ENCODE measurements around the gene QSOX2. TPM values are rescaled to one million over a fixed set of nuclear protein-coding genes. Genes with fewer than 3 reads are reported as not detected.

QSOX2 gene
- polyA plus RNA-seq, 1 experiment, result 14.7 TPM

- Histone ChIP-seq H3K9me3 (ENCODE audit: control insufficient read depth, insufficient read depth, low read length) (peaks cover 16% of the 10 kb centered on the region), H3K4me3 (ENCODE audit: low read depth, low read length) (no peak overlapping the region), H3K27me3 (ENCODE audit: control insufficient read depth, insufficient read depth, low read length) (peaks cover 41% of the 10 kb centered on the region), H3K27ac (ENCODE audit: low read depth, low read length) (no peak overlapping the region)
- no peak for DNase-seq (ENCODE audit: low read depth, low spot score)
- CTCF ChIA-PET, result interaction anchor here (0.8 to 2.6 kb wide), 4 partner anchors 57 to 114 kb away, joined by 3 to 10 read pairs (median 8); no protein-coding TSS in a partner anchor
- POLR2A ChIA-PET, result no interaction called here
- no peak for TF ChIP-seq CTCF (IDR thresholded peaks at IDR 0.05; ENCODE audit: low read depth, low read length)
Observed at GRCh38 chr9:136282272-136282861, 36.8 kb upstream of the QSOX2 start.

GRCh38 chr9:136281421-136282271 lies 36.0 kb upstream of the QSOX2 start:
- TF ChIP-seq CTCF (IDR thresholded peaks at IDR 0.05; ENCODE audit: low read depth, low read length), result no peak
- ChIA-PET POLR2A (no interaction called here), CTCF (no interaction called here)
- DNase-seq (ENCODE audit: low read depth, low spot score), result no peak
- peaks cover 16% of the 10 kb centered on the region for H3K9me3 ChIP-seq (ENCODE audit: control insufficient read depth, insufficient read depth, low read length)
- no peak overlapping the region for H3K4me3 ChIP-seq (ENCODE audit: low read depth, low read length)
- H3K27me3 ChIP-seq (ENCODE audit: control insufficient read depth, insufficient read depth, low read length), result peaks cover 36% of the 10 kb centered on the region
- no peak overlapping the region for H3K27ac ChIP-seq (ENCODE audit: low read depth, low read length)

- Histone ChIP-seq H3K9me3 (ENCODE audit: control insufficient read depth, insufficient read depth, low read length) (peaks cover 16% of the 10 kb centered on the region), H3K27me3 (ENCODE audit: control insufficient read depth, insufficient read depth, low read length) (peaks cover 41% of the 10 kb centered on the region), H3K4me3 (ENCODE audit: low read depth, low read length) (no peak overlapping the region), H3K27ac (ENCODE audit: low read depth, low read length) (no peak overlapping the region)
- no peak for TF ChIP-seq CTCF (IDR thresholded peaks at IDR 0.05; ENCODE audit: low read depth, low read length)
- DNase-seq (ENCODE audit: low read depth, low spot score), result no peak
- CTCF ChIA-PET, result no interaction called here
- POLR2A ChIA-PET, result no interaction called here
Observed at GRCh38 chr9:136280535-136281315, 35.1 kb upstream of the QSOX2 start.

- Histone ChIP-seq H3K27me3 (ENCODE audit: control insufficient read depth, insufficient read depth, low read length) (peaks cover 52% of the 10 kb centered on the region), H3K27ac (ENCODE audit: low read depth, low read length) (no peak overlapping the region), H3K4me3 (ENCODE audit: low read depth, low read length) (no peak overlapping the region), H3K9me3 (ENCODE audit: control insufficient read depth, insufficient read depth, low read length) (peaks cover 16% of the 10 kb centered on the region)
- TF ChIP-seq CTCF (IDR thresholded peaks at IDR 0.05; ENCODE audit: low read depth, low read length), result no peak
- POLR2A ChIA-PET, result no interaction called here
- DNase-seq (ENCODE audit: low read depth, low spot score), result no peak
- CTCF ChIA-PET, result no interaction called here
Observed at GRCh38 chr9:136279471-136279870, 33.9 kb upstream of the QSOX2 start.

All from AG04450 (cell line).